ENCODE results near the gene DAAM2. TPM values are rescaled to one million over a fixed set of nuclear protein-coding genes. Genes with fewer than 3 reads are reported as not detected.

DAAM2 gene
- total and polyA plus RNA-seq, 2 donors from 2014 or later = 6.9 to 19.8 TPM

GRCh38 chr6:39908838-39909583, 116.8 kb downstream of the DAAM2 start:
- intact Hi-C loops (cut with DNase I) = no loop called here
- Histone ChIP-seq H3K36me3 (ENCODE audit: control insufficient read depth in 2 of 3, insufficient read depth in 3 of 3, low read length in 3 of 3) (peaks cover 0 to 49% (median 21%) of the 10 kb centered on the region in 3 donors), H3K27ac (ENCODE audit: low read depth in 2 of 2, low read length in 2 of 2) (no peak overlapping the region), H3K4me1 (ENCODE audit: control insufficient read depth in 2 of 3, insufficient read depth in 2 of 3, low read depth in 1 of 3, low read length in 3 of 3) (no peaks in the 10 kb centered on the region), H3K27me3 (ENCODE audit: control insufficient read depth, insufficient read depth, low read length) (no peaks in the 10 kb centered on the region), H3K4me3 (ENCODE audit: low read length in 3 of 3) (no peak overlapping the region), H3K9me3 (ENCODE audit: control insufficient read depth in 2 of 3, insufficient read depth in 1 of 3, low read length in 3 of 3) (no peaks in the 10 kb centered on the region), H3K9ac (ENCODE audit: low read length in 3 of 3) (no peak overlapping the region)
- DNase-seq = no peak
- no peak for TF ChIP-seq CTCF (IDR thresholded peaks at IDR 0.05; ENCODE audit: borderline replicate concordance, extremely low read depth, insufficient read depth)
- FAIRE-seq = no peak

GRCh38 chr6:39909701-39910100, 117.5 kb downstream of the DAAM2 start:
- FAIRE-seq = no peak
- intact Hi-C loops (cut with DNase I) = no loop called here
- peaks cover 0 to 2% (median 0%) of the 10 kb centered on the region in 3 donors for H3K4me1 ChIP-seq (ENCODE audit: control insufficient read depth in 2 of 3, insufficient read depth in 2 of 3, low read depth in 1 of 3, low read length in 3 of 3)

GRCh38 chr6:39910164-39910563, 118.0 kb downstream of the DAAM2 start:
- DNase-seq = no peak
- H3K27ac ChIP-seq (ENCODE audit: low read depth in 2 of 2, low read length in 2 of 2) = no peak overlapping the region
- peaks cover 0 to 5% (median 1%) of the 10 kb centered on the region in 3 donors for H3K4me1 ChIP-seq (ENCODE audit: control insufficient read depth in 2 of 3, insufficient read depth in 2 of 3, low read depth in 1 of 3, low read length in 3 of 3)
- peaks cover 0 to 55% (median 24%) of the 10 kb centered on the region in 3 donors for H3K36me3 ChIP-seq (ENCODE audit: control insufficient read depth in 2 of 3, insufficient read depth in 3 of 3, low read length in 3 of 3)
- no peak overlapping the region for H3K4me3 ChIP-seq (ENCODE audit: low read length in 3 of 3)
- FAIRE-seq = no peak
- no peak overlapping the region for H3K9ac ChIP-seq (ENCODE audit: low read length in 3 of 3)
- H3K27me3 ChIP-seq (ENCODE audit: control insufficient read depth, insufficient read depth, low read length) = no peaks in the 10 kb centered on the region
- intact Hi-C loops (cut with DNase I) = no loop called here
- TF ChIP-seq CTCF (IDR thresholded peaks at IDR 0.05; ENCODE audit: borderline replicate concordance, extremely low read depth, insufficient read depth) = no peak
- H3K9me3 ChIP-seq (ENCODE audit: control insufficient read depth in 2 of 3, insufficient read depth in 1 of 3, low read length in 3 of 3) = no peaks in the 10 kb centered on the region

More at GRCh38 chr6:39909701-39910100, 117.5 kb downstream of the DAAM2 start:
- no peak for TF ChIP-seq CTCF (IDR thresholded peaks at IDR 0.05; ENCODE audit: borderline replicate concordance, extremely low read depth, insufficient read depth)
- Histone ChIP-seq H3K27ac (ENCODE audit: low read depth in 2 of 2, low read length in 2 of 2) (no peak overlapping the region), H3K27me3 (ENCODE audit: control insufficient read depth, insufficient read depth, low read length) (no peaks in the 10 kb centered on the region), H3K9me3 (ENCODE audit: control insufficient read depth in 2 of 3, insufficient read depth in 1 of 3, low read length in 3 of 3) (no peaks in the 10 kb centered on the region), H3K4me3 (ENCODE audit: low read length in 3 of 3) (no peak overlapping the region), H3K9ac (ENCODE audit: low read length in 3 of 3) (no peak overlapping the region), H3K36me3 (ENCODE audit: control insufficient read depth in 2 of 3, insufficient read depth in 3 of 3, low read length in 3 of 3) (peaks cover 0 to 54% (median 21%) of the 10 kb centered on the region in 3 donors)
- no peak for DNase-seq

Data from kidney (tissue), 14 donors.